Muscle of back (tissue), 11 donors: ENCODE measurements around the gene COL6A2. TPM values are rescaled to one million over a fixed set of nuclear protein-coding genes. Genes with fewer than 3 reads are reported as not detected.

ENCODE experiments used
- DNase-seq, 3 donors: peaks; one replicate each; pipeline versions ENCODE4 v3.0.0 to v3.0.0-alpha.2; 2013
- polyA plus RNA-seq, 10 donors: library from polyadenylated mRNA; unstranded; fragments of 120-200 nt; gene quantifications; one replicate each; pipeline ENCODE4 v1.2.1, GENCODE V29; 2013; ENCODE audit not compliant: insufficient read length in 10 of 10

Gene COL6A2
- polyA plus RNA-seq, 10 donors: 464 to 978 (median 662) TPM

GRCh38 chr21:46153247-46154154 lies 55.6 kb downstream of the COL6A2 start:
- DNase-seq: peak in 1 of 3 donors; percentile 82

GRCh38 chr21:46154155-46154954 lies 56.4 kb downstream of the COL6A2 start:
- no peak for DNase-seq

- DNase-seq: no peak
Measured at GRCh38 chr21:46154955-46155513, 57.1 kb downstream of the COL6A2 start.

- DNase-seq: no peak
Measured at GRCh38 chr21:46155514-46156377, 57.8 kb downstream of the COL6A2 start, which contains the start of gene FTCD. FTCD (minus strand) TSS chr21:46155579; CDS start chr21:46155523, 56 bp downstream.

- no peak for DNase-seq
Measured at GRCh38 chr21:46156378-46156645, 58.4 kb downstream of the COL6A2 start.

GRCh38 chr21:46156678-46157077 lies 58.8 kb downstream of the COL6A2 start:
- no peak for DNase-seq

- DNase-seq: no peak
Measured at GRCh38 chr21:46157396-46157986, 59.6 kb downstream of the COL6A2 start.

- no peak for DNase-seq
Measured at GRCh38 chr21:46157987-46158451, 60.1 kb downstream of the COL6A2 start.

- DNase-seq: no peak
Measured at GRCh38 chr21:46158666-46159300, 60.9 kb downstream of the COL6A2 start.

GRCh38 chr21:46159390-46159789 lies 61.5 kb downstream of the COL6A2 start:
- no peak for DNase-seq

GRCh38 chr21:46159841-46160656 lies 62.1 kb downstream of the COL6A2 start:
- no peak for DNase-seq

GRCh38 chr21:46160657-46160906 lies 62.7 kb downstream of the COL6A2 start:
- no peak for DNase-seq

- no peak for DNase-seq
Measured at GRCh38 chr21:46160907-46161632, 63.2 kb downstream of the COL6A2 start.

- no peak for DNase-seq
Measured at GRCh38 chr21:46161633-46162592, 64.0 kb downstream of the COL6A2 start.

- DNase-seq: peak in 1 of 3 donors; percentile 63
Measured at GRCh38 chr21:46163380-46163779, 65.5 kb downstream of the COL6A2 start.

GRCh38 chr21:46165098-46165497 lies 67.2 kb downstream of the COL6A2 start:
- DNase-seq: no peak

GRCh38 chr21:46168238-46168637 lies 70.3 kb downstream of the COL6A2 start:
- no peak for DNase-seq
